ENCODE data around the gene GLI3. TPM values are rescaled to one million over a fixed set of nuclear protein-coding genes. Genes with fewer than 3 reads are reported as not detected.

The GLI3 gene
- total and polyA plus RNA-seq, 2 of the 4 experiments (the other 2 are of a cell fraction) = 1.3 to 3.9 TPM

DNA sequence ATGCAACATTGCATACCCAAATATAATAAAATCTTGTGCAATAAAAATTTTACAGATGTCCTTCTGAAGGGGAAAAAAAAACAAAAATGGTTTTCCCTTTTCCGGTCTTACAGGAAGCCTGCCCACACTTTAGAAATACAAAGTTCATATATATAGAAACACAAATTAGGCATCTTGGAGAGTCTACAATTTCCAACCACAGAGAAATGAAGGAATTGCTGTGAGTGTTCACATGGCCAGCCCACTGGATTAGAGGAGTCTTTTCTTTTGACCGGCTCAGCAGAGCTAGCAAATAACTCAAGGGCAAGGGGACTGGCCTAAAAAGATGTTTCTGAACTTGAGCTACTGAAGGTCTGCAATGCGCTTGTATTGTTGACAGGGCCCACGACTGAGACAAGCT, 92.4 kb downstream of the GLI3 start:
- DNase-seq (peak; percentile 29), ATAC-seq (ENCODE audit: low read depth) (peak; percentile 40; the same call in 1 of the 2 replicates)
- H3K9me3 ChIP-seq (ENCODE audit: control insufficient read depth, insufficient read depth, low read length) = no peaks in the 10 kb centered on the region
- no peak overlapping the region for H3K27ac ChIP-seq (ENCODE audit: insufficient read depth, low read length)
- no peak overlapping the region for H3K4me3 ChIP-seq (ENCODE audit: insufficient read depth, low read depth, low read length)
- H3K9ac ChIP-seq (ENCODE audit: low read depth, low read length) = no peak overlapping the region
- no peak overlapping the region for H2AK9ac ChIP-seq (replicated peaks; ENCODE audit: low read depth, low read length, poor library complexity)
- H3K56ac ChIP-seq (ENCODE audit: extremely low read depth, insufficient read depth, low read length) = no peak overlapping the region
- no peak overlapping the region for H2BK20ac ChIP-seq (ENCODE audit: low read depth, low read length)
- H4K91ac ChIP-seq (ENCODE audit: insufficient read depth, low read depth, low read length) = no peak overlapping the region
- H2AK5ac ChIP-seq (ENCODE audit: low read depth, low read length) = no peak overlapping the region
- dilution Hi-C loops (cut with HindIII; ENCODE audit: low sequenced_read_pairs, unreplicated experiment) = no loop called here
- in situ Hi-C loops (cut with MboI; ENCODE audit: low sequenced_read_pairs) = no loop called here
- BruUV-seq (replicated peaks) = no TSS peak
- ChIA-PET POLR2A (ENCODE audit: unreplicated experiment) (no interaction called here), CTCF (no interaction called here)
- H2BK120ac ChIP-seq (ENCODE audit: low read depth, low read length) = no peak overlapping the region
- TF ChIP-seq RCOR1 (IDR thresholded peaks at IDR 0.05; ENCODE audit: insufficient replicate concordance, low read length) (no peak), CHD1 (IDR thresholded peaks at IDR 0.05; ENCODE audit: low read depth, low read length) (no peak), MAFK (IDR thresholded peaks at IDR 0.05; ENCODE audit: low read depth, low read length) (no peak), RAD21 (IDR thresholded peaks at IDR 0.05; ENCODE audit: low read length) (no peak), SMC3 (IDR thresholded peaks at IDR 0.05; ENCODE audit: low read depth, low read length) (no peak), MAZ (IDR thresholded peaks at IDR 0.05; ENCODE audit: borderline replicate concordance, low read depth, low read length) (no peak), RFX5 (IDR thresholded peaks at IDR 0.05; ENCODE audit: low read depth, low read length) (no peak), NFE2L2 (IDR thresholded peaks at IDR 0.05; ENCODE audit: low read depth, low read length) (no peak), BHLHE40 (IDR thresholded peaks at IDR 0.05; ENCODE audit: low read depth, low read length) (no peak), USF2 (IDR thresholded peaks at IDR 0.05; ENCODE audit: low read depth, low read length) (no peak), CEBPB (IDR thresholded peaks at IDR 0.05; ENCODE audit: low read depth, low read length) (no peak), POLR2A (IDR thresholded peaks at IDR 0.05; ENCODE audit: low read depth, low read length) (no peak)
- TF ChIP-seq, protein P1, sequence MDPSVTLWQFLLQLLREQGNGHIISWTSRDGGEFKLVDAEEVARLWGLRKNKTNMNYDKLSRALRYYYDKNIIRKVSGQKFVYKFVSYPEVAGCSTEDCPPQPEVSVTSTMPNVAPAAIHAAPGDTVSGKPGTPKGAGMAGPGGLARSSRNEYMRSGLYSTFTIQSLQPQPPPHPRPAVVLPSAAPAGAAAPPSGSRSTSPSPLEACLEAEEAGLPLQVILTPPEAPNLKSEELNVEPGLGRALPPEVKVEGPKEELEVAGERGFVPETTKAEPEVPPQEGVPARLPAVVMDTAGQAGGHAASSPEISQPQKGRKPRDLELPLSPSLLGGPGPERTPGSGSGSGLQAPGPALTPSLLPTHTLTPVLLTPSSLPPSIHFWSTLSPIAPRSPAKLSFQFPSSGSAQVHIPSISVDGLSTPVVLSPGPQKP (IDR thresholded peaks at IDR 0.05; ENCODE audit: borderline replicate concordance, low read depth, low read length) = no peak
- TF ChIP-seq, protein P2, sequence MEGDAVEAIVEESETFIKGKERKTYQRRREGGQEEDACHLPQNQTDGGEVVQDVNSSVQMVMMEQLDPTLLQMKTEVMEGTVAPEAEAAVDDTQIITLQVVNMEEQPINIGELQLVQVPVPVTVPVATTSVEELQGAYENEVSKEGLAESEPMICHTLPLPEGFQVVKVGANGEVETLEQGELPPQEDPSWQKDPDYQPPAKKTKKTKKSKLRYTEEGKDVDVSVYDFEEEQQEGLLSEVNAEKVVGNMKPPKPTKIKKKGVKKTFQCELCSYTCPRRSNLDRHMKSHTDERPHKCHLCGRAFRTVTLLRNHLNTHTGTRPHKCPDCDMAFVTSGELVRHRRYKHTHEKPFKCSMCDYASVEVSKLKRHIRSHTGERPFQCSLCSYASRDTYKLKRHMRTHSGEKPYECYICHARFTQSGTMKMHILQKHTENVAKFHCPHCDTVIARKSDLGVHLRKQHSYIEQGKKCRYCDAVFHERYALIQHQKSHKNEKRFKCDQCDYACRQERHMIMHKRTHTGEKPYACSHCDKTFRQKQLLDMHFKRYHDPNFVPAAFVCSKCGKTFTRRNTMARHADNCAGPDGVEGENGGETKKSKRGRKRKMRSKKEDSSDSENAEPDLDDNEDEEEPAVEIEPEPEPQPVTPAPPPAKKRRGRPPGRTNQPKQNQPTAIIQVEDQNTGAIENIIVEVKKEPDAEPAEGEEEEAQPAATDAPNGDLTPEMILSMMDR (conservative IDR thresholded peaks at IDR 0.05; ENCODE audit: low read depth, low read length) = no peak
- no peaks in the 10 kb centered on the region; the same call in 1 of the 2 replicates for H4K20me1 ChIP-seq (ENCODE audit: insufficient read depth, low read length)
- no peak overlapping the region for H3K4ac ChIP-seq (ENCODE audit: low read depth, low read length)
- H3K9me1 ChIP-seq (ENCODE audit: insufficient read depth, low read length) = 0 out of 2 replicates have a peak, but pooled peaks cover 7% of the 10 kb centered on the region
- H3K27me3 ChIP-seq (ENCODE audit: control insufficient read depth, insufficient read depth, low read length) = no peaks in the 10 kb centered on the region
- no peak overlapping the region for H4K8ac ChIP-seq (ENCODE audit: low read depth in 2 of 2, low read length in 2 of 2)
- H3K4me1 ChIP-seq (ENCODE audit: control insufficient read depth, insufficient read depth, low read length) = 0 out of 2 replicates have a peak, but pooled peaks cover 2% of the 10 kb centered on the region
- no peak overlapping the region for H3K18ac ChIP-seq (ENCODE audit: low read depth, low read length)
- no peak overlapping the region for H2AFZ ChIP-seq (replicated peaks; ENCODE audit: low read length, poor library complexity)
- no peak overlapping the region for H2BK15ac ChIP-seq (ENCODE audit: low read depth, low read length)
- H3K4me2 ChIP-seq (ENCODE audit: low read depth, low read length) = no peak overlapping the region
- no peak overlapping the region for H3K14ac ChIP-seq (replicated peaks; ENCODE audit: low read depth, low read length)
- intact Hi-C loops (cut with micrococcal nuclease) = no loop called here
- WGBS, 2 experiments (ENCODE audit: extremely low coverage in 2 of 2, insufficient read length in 1 of 2) = no CpG with 5 or more reads among the region's 4 CpGs
- H3K79me1 ChIP-seq (ENCODE audit: low read depth in 1 of 2, low read length in 2 of 2) = peaks cover 0 to 5% of the 10 kb centered on the region in 2 experiments; a peak in 2 of 4 replicates
- H2BK5ac ChIP-seq (ENCODE audit: low read depth, low read length, poor library complexity, severe bottlenecking) = no peak overlapping the region
- H3K36me3 ChIP-seq (ENCODE audit: control insufficient read depth, insufficient read depth, low read length) = peaks cover 5% of the 10 kb centered on the region; the same call in 1 of the 2 replicates
- no peak overlapping the region for H4K5ac ChIP-seq (ENCODE audit: low read depth, low read length)
- no peak overlapping the region for H3K23ac ChIP-seq (ENCODE audit: low read depth, low read length)

Measured in IMR-90 (cell line).